GM13976 (cell line): Measurements from ENCODE around the gene ZNF229.
"Not testable (repeated sequence)": the region's sequence is repeated elsewhere in the genome, so short reads cannot be mapped to it uniquely, and the experiment has no call there.

Source experiments
- DNase-seq: peaks from one replicate; pipeline ENCODE4 v3.0.0; 2012; ENCODE audit warnings: low spot score
- CTCF ChIP-seq: IDR thresholded peaks from 2 replicates; pipeline ENCODE4 v1.5.1; 2012; ENCODE audit warnings: borderline replicate concordance, mild to moderate bottlenecking; ENCODE audit not compliant: insufficient read depth; ENCODE audit errors: extremely low read depth, missing control alignments, control extremely low read depth
- in situ Hi-C: fragments of 300-500 bp; cut with MboI; formaldehyde crosslinking; loops from one replicate; pipeline ENCODE4 v1.12.0; 2022; ENCODE audit warnings: low sequenced_read_pairs, mixed read lengths, inconsistent platforms; ENCODE audit not compliant: unreplicated experiment

The ZNF229 gene

GRCh38 chr19:44447916-44448674 lies at the start of gene ZNF229:
Gene ZNF229 (minus strand): TSS chr19:44448472. CDS start chr19:44442847, 5,625 bp downstream.
- DNase-seq = peak; percentile 51
- in situ Hi-C loops = no loop called here
- no peak for TF ChIP-seq CTCF

GRCh38 chr19:44496711-44497110 lies 48.4 kb upstream of the ZNF229 start:
- in situ Hi-C loops = no loop called here
- no peak for TF ChIP-seq CTCF
- no peak for DNase-seq

- DNase-seq = no peak
- no peak for TF ChIP-seq CTCF
- in situ Hi-C loops = no loop called here
These were observed 28.5 kb upstream of the ZNF229 start for GRCh38 chr19:44476559-44477408.

- DNase-seq, in situ Hi-C loops: not testable (repeated sequence)
These were observed 20.5 kb upstream of the ZNF229 start for GRCh38 chr19:44468730-44469129.

GRCh38 chr19:44462600-44463286 lies 14.5 kb upstream of the ZNF229 start:
- in situ Hi-C loops, DNase-seq: not testable (repeated sequence)

- in situ Hi-C loops = not testable (repeated sequence)
These were observed 7.7 kb upstream of the ZNF229 start for GRCh38 chr19:44456016-44456415.

GRCh38 chr19:44455100-44455499 lies 6.8 kb upstream of the ZNF229 start:
- no peak for DNase-seq
- no peak for TF ChIP-seq CTCF
- in situ Hi-C loops = no loop called here

More at GRCh38 chr19:44456016-44456415, 7.7 kb upstream of the ZNF229 start:
- DNase-seq = not testable (repeated sequence)

- no peak for TF ChIP-seq CTCF
- DNase-seq = no peak
- in situ Hi-C loops = no loop called here
These were observed 4.1 kb upstream of the ZNF229 start for GRCh38 chr19:44452367-44452766.
